Smooth muscle cell (in vitro differentiated cells): ENCODE measurements around the gene MUS81. TPM values are rescaled to one million over a fixed set of nuclear protein-coding genes. Genes with fewer than 3 reads are reported as not detected.

Source experiments
- DNase-seq: peaks from one replicate; lab custom pipeline; 2025; ENCODE audit not compliant: unreplicated experiment; lab: John Stamatoyannopoulos, UW
- H2AFZ ChIP-seq: fragments of 200-600 bp; sonication (generic); 2 replicates; pipeline ENCODE4 v1.6.0; 2016; ENCODE audit warnings: antibody characterized with exemption, low read depth, mild to moderate bottlenecking
- H3F3A ChIP-seq: fragments of 200-600 bp; sonication (generic); 2 replicates; pipeline ENCODE4 v1.6.0; 2017; ENCODE audit warnings: antibody characterized with exemption, low read depth
- H3K27ac ChIP-seq: fragments of 200-600 bp; sonication (generic); 2 replicates; pipeline ENCODE4 v1.5.1; 2016; ENCODE audit warnings: low read depth, mild to moderate bottlenecking
- H3K27me3 ChIP-seq: fragments of 200-600 bp; sonication (generic); 2 replicates; pipeline ENCODE4 v1.6.1; 2016; ENCODE audit warnings: low read depth, mild to moderate bottlenecking
- H3K36me3 ChIP-seq: fragments of 200-600 bp; sonication (generic); 2 replicates; pipeline ENCODE4 v1.5.1; 2016; ENCODE audit warnings: low read depth
- H3K4me1 ChIP-seq: fragments of 200-600 bp; sonication (generic); 2 replicates; pipeline ENCODE4 v1.5.1; 2016; ENCODE audit warnings: low read depth
- H3K4me2 ChIP-seq: fragments of 200-600 bp; sonication (generic); 2 replicates; pipeline ENCODE4 v1.6.0; 2016; ENCODE audit warnings: mild to moderate bottlenecking
- H3K4me3 ChIP-seq: fragments of 200-600 bp; sonication (generic); 2 replicates; pipeline ENCODE4 v1.5.1; 2016; ENCODE audit warnings: mild to moderate bottlenecking
- H3K79me2 ChIP-seq: fragments of 200-600 bp; sonication (generic); 2 replicates; pipeline ENCODE4 v1.6.0; 2016; ENCODE audit warnings: low read depth, mild to moderate bottlenecking
- H3K9ac ChIP-seq: fragments of 200-600 bp; sonication (generic); 2 replicates; pipeline ENCODE4 v1.6.0; 2016; ENCODE audit warnings: low read depth
- H3K9me3 ChIP-seq: fragments of 200-600 bp; sonication (generic); replicated peaks from 2 replicates; pipeline ENCODE4 v1.5.1; 2016; ENCODE audit warnings: low read depth
- H4K20me1 ChIP-seq: fragments of 200-600 bp; sonication (generic); 2 replicates; pipeline ENCODE4 v1.6.0; 2016; ENCODE audit warnings: low read depth
- WGBS: methylation state at CpG from one replicate; pipeline ENCODE4 v1.1.7; 2016; ENCODE audit warnings: low lambda C conversion rate; 5-methylcytosine and 5-hydroxymethylcytosine counted together
- polyA plus RNA-seq: library from polyadenylated mRNA; unstranded; fragments of >200 nt; fragmentation: Nextera tagmentation; extraction: Ambion mirVana; gene quantifications from 2 replicates; pipeline ENCODE4 v1.2.1, GENCODE V29; 2016
- total RNA-seq: library from RNA; depleted of rRNA; stranded (reverse); fragments of >200 nt; gene quantifications from 2 replicates; pipeline ENCODE4 v1.2.3, GENCODE V29; 2014
- TF ChIP-seq, protein P1 (sequence below): fragments of 200-600 bp; sonication (generic); IDR thresholded peaks from 2 replicates; pipeline ENCODE4 v1.5.1; 2017; ENCODE audit warnings: borderline replicate concordance, mild to moderate bottlenecking, antibody characterized with exemption; ENCODE audit not compliant: insufficient read depth, poor library complexity, severe bottlenecking

MUS81 gene, protein sequence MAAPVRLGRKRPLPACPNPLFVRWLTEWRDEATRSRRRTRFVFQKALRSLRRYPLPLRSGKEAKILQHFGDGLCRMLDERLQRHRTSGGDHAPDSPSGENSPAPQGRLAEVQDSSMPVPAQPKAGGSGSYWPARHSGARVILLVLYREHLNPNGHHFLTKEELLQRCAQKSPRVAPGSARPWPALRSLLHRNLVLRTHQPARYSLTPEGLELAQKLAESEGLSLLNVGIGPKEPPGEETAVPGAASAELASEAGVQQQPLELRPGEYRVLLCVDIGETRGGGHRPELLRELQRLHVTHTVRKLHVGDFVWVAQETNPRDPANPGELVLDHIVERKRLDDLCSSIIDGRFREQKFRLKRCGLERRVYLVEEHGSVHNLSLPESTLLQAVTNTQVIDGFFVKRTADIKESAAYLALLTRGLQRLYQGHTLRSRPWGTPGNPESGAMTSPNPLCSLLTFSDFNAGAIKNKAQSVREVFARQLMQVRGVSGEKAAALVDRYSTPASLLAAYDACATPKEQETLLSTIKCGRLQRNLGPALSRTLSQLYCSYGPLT
- 21.7 and 35.1 TPM in 2 replicates for total RNA-seq
- polyA plus RNA-seq: 39.6 and 61.1 TPM in 2 replicates

DNA sequence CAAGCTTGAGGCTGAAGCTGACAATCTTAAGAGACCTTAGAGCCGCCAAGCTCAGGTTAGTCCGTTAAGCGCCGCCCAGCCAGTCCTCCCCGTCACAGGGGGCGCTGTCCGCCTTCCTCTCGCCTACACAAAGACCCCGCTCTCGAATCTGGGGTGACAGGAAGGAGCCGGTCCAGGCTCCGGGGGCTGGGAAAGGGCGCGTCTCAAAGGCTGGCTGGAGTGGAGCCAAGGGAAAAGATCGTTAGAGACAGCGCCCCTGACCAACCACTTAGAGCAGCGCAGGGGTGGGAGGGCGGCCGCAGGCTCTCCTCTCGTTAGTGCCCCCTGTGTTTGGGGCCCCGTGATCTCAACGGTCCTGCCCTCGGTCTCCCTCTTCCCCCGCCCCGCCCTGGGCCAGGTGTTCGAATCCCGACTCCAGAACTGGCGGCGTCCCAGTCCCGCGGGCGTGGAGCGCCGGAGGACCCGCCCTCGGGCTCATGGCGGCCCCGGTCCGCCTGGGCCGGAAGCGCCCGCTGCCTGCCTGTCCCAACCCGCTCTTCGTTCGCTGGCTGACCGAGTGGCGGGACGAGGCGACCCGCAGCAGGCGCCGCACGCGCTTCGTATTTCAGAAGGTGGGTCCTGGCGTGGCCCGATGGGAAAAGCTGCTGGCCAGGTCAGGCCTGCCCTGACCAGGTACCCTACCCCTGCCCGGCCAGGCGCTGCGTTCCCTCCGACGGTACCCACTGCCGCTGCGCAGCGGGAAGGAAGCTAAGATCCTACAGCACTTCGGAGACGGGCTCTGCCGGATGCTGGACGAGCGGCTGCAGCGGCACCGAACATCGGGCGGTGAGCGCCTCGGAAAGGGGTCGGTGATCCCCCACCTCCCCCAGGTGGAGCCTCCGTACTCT is at the start of gene MUS81:
Gene MUS81, plus strand, starts transcription at position 156 of the 887 bp plus-strand sequence. Its CDS starts 321 bp downstream, at position 477.
- no peaks in the 10 kb centered on the region for H3K9me3 ChIP-seq
- peak within 1 kb of the TSS; percentile 96 for H3K4me3 ChIP-seq
- peak within 1 kb of the TSS; percentile 73 for H3K9ac ChIP-seq
- 2% methylated on average over 70 of the region's 78 CpGs for WGBS
- H3K4me2 ChIP-seq: peak within 1 kb of the TSS; percentile 88
- H3K36me3 ChIP-seq: no peaks in the 10 kb centered on the region
- peaks cover 42% of the 10 kb centered on the region for H4K20me1 ChIP-seq
- H3K27me3 ChIP-seq: no peaks in the 10 kb centered on the region
- H2AFZ ChIP-seq: peak within 1 kb of the TSS; percentile 64
- peaks cover 16% of the 10 kb centered on the region for H3K4me1 ChIP-seq
- peaks cover 34% of the 10 kb centered on the region for H3F3A ChIP-seq
- peaks cover 50% of the 10 kb centered on the region for H3K79me2 ChIP-seq
- H3K27ac ChIP-seq: peak within 1 kb of the TSS; percentile 83
- TF ChIP-seq, protein P1, sequence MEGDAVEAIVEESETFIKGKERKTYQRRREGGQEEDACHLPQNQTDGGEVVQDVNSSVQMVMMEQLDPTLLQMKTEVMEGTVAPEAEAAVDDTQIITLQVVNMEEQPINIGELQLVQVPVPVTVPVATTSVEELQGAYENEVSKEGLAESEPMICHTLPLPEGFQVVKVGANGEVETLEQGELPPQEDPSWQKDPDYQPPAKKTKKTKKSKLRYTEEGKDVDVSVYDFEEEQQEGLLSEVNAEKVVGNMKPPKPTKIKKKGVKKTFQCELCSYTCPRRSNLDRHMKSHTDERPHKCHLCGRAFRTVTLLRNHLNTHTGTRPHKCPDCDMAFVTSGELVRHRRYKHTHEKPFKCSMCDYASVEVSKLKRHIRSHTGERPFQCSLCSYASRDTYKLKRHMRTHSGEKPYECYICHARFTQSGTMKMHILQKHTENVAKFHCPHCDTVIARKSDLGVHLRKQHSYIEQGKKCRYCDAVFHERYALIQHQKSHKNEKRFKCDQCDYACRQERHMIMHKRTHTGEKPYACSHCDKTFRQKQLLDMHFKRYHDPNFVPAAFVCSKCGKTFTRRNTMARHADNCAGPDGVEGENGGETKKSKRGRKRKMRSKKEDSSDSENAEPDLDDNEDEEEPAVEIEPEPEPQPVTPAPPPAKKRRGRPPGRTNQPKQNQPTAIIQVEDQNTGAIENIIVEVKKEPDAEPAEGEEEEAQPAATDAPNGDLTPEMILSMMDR: peak; percentile 89
- DNase-seq: peak; percentile 74

DNA sequence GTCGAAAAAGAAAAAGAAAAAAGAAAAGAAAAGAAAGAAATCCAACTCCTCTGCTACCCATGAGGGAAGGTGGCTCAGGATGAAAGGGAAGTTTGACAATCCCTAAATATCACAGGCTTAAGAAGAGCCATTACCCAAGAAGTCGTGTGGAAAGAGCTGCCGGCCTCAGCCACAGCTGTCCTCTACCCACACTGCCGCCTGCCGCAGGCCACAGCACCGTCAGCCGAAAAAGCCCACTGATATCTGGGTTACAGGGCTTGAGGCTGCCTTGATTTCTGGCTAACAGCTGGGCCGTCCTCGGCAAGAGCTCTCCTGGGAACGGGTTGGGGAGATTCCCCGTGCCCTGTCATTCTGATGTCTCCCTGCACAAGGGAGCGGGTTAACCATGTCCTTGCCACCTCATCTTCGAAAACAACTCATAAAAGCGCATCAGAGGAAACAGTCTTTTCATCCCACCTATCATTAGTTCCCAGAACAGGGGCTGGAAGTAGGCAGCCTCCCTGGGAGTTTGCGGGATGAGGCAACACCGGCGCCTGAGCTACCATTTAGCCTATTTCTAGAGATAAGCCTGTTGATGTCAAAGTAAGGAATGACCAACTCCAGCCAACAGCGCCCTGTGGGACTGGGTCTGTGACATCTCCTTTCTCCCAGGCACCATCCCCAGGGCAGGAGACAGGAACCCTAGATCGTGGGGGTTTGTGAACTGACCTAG is 48.3 kb upstream of the MUS81 start:
- no peak overlapping the region for H3K4me2 ChIP-seq
- H3K27me3 ChIP-seq: no peaks in the 10 kb centered on the region
- H4K20me1 ChIP-seq: no peaks in the 10 kb centered on the region
- H3K9ac ChIP-seq: no peak overlapping the region
- H3K27ac ChIP-seq: no peak overlapping the region
- no peak overlapping the region for H3K4me3 ChIP-seq
- H2AFZ ChIP-seq: no peak overlapping the region
- H3K9me3 ChIP-seq: no peaks in the 10 kb centered on the region
- WGBS: 63% methylated on average over 19 of the region's 19 CpGs
- no peaks in the 10 kb centered on the region for H3K79me2 ChIP-seq
- H3F3A ChIP-seq: no peaks in the 10 kb centered on the region
- TF ChIP-seq, protein P1: no peak
- H3K4me1 ChIP-seq: no peaks in the 10 kb centered on the region
- no peaks in the 10 kb centered on the region for H3K36me3 ChIP-seq
- DNase-seq: no peak

DNA sequence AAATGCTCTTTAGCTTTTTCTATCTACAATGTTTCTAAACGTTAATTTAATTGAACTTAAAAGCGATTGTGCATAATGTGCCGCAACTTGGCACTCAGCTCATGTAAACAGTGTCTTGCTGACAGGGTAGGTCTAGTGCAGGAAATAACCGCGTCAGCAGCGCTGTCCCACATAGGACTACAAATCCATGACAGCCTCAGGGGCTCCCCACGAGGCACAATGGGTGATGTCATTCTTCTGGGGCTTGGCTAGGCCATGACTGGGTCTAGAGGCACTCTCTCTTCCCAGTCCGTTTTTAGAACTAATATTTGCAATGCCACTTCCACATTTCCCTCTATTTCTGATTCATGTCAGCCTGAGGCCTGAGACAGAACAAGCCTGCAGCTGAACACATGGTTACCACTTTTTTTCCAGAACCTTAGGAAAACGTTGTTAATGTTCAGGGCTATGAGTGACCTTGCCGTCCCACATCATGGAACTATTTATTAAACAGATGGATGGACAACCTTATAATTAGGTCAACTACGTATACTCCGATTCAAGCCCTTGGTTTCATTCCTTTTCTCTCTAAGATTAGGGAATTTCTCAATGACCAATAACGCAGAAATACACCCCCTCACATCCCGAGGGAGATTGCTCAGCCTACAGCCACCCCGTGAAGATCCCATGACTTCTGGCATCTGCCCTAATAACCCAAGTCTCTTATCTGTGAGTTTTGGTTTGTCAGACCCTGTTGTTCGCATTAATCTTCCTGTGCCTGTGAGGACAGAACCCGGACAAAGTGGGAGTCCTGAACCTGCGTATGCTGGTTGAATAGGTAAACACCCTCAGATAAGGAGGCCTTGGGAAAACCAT is 45.9 kb upstream of the MUS81 start:
- TF ChIP-seq, protein P1: no peak
- Histone ChIP-seq H2AFZ (no peak overlapping the region), H3K4me2 (no peak overlapping the region), H3K27me3 (no peaks in the 10 kb centered on the region), H3K9ac (no peak overlapping the region), H3K4me3 (no peak overlapping the region), H3K36me3 (no peaks in the 10 kb centered on the region), H3K9me3 (no peaks in the 10 kb centered on the region), H3K79me2 (no peaks in the 10 kb centered on the region), H3F3A (no peaks in the 10 kb centered on the region), H4K20me1 (no peaks in the 10 kb centered on the region), H3K27ac (peak overlapping the region; percentile 46), H3K4me1 (no peaks in the 10 kb centered on the region)
- DNase-seq: no peak
- WGBS: 64% methylated on average over 18 of the region's 18 CpGs
